Spleen (tissue), 11 donors: ENCODE results near the gene USPL1. TPM values are rescaled to one million over a fixed set of nuclear protein-coding genes. Genes with fewer than 3 reads are reported as not detected.
A peak's percentile ranks its signal among the peaks of the same experiment; 100 is the strongest.

Source experiments
- DNase-seq: peaks from one replicate; pipeline ENCODE4 v3.0.0-alpha.2; 2020
- H3K27ac ChIP-seq, 8 donors: fragments of 200-600 bp; sonication (generic) in 7 of 8; 1 replicate in 4 of 8; 2 replicates in 4 of 8; pipeline versions ENCODE4 v1.5.0 to v1.8.0; 2016 to 2021; ENCODE audit warnings: inconsistent platforms in 4 of 8, mild to moderate bottlenecking in 4 of 8, moderate library complexity in 1 of 8
- H3K27me3 ChIP-seq, 7 donors: fragments of 200-600 bp; sonication (generic) in 6 of 7; replicated peaks in 1 of 7; 1 replicate in 4 of 7; 2 replicates in 3 of 7; pipeline versions ENCODE4 v1.5.0 to v1.8.0; 2016 to 2021; ENCODE audit warnings: inconsistent platforms in 3 of 7, mild to moderate bottlenecking in 1 of 7
- H3K36me3 ChIP-seq, 6 donors: fragments of 200-600 bp; sonication (generic) in 5 of 6; 1 replicate in 4 of 6; 2 replicates in 2 of 6; pipeline versions ENCODE4 v1.5.0 to v1.8.0; 2016 to 2021; ENCODE audit warnings: inconsistent platforms in 2 of 6
- H3K4me1 ChIP-seq, 6 donors: fragments of 200-600 bp; sonication (generic) in 5 of 6; 1 replicate in 3 of 6; 2 replicates in 3 of 6; pipeline versions ENCODE4 v1.5.0 to v1.8.0; 2016 to 2021; ENCODE audit warnings: inconsistent platforms in 3 of 6
- H3K4me3 ChIP-seq, 8 donors: fragments of 200-600 bp; sonication (generic) in 7 of 8; 1 replicate in 4 of 8; 2 replicates in 4 of 8; pipeline versions ENCODE4 v1.5.0 to v1.8.0; 2016 to 2021; ENCODE audit warnings: inconsistent platforms in 4 of 8, mild to moderate bottlenecking in 4 of 8, moderate library complexity in 2 of 8
- H3K9me3 ChIP-seq, 8 donors: fragments of 200-600 bp; sonication (generic) in 7 of 8; 1 replicate in 4 of 8; 2 replicates in 4 of 8; pipeline versions ENCODE4 v1.5.0 to v1.8.0; 2016 to 2021; ENCODE audit warnings: inconsistent platforms in 4 of 8
- CTCF ChIP-seq, 11 experiments: fragments of 200-600 bp in 7 of 11; fragments of 450-650 bp in 4 of 11; sonication (generic) in 4 of 11; IDR thresholded peaks in 8 of 11; conservative IDR thresholded peaks in 3 of 11; 1 replicate in 7 of 11; 2 replicates in 4 of 11; pipeline versions ENCODE4 v1.4.0 to v1.8.0; 2016 to 2021; ENCODE audit warnings: antibody characterized with exemption in 11 of 11, inconsistent platforms in 4 of 11, mild to moderate bottlenecking in 1 of 11
- POLR2A ChIP-seq, 3 donors: fragments of 450-650 bp; IDR thresholded peaks; one replicate each; pipeline ENCODE4 v1.5.1; 2017; ENCODE audit warnings: antibody characterized with exemption in 3 of 3, mild to moderate bottlenecking in 1 of 3
- POLR2AphosphoS5 ChIP-seq, 3 donors: sonication (generic); formaldehyde crosslinking; IDR thresholded peaks; one replicate each; pipeline ENCODE4 v1.5.1; 2017; ENCODE audit warnings: antibody characterized with exemption in 3 of 3
- WGBS, 5 donors: extraction: QIAGEN DNeasy Blood & Tissue Kit in 3 of 5; methylation state at CpG; one replicate each; pipeline versions ENCODE4 v1.1.5 to v1.1.7; 2013 to 2018; 5-methylcytosine and 5-hydroxymethylcytosine counted together
- intact Hi-C: fragments of 100-400 bp; cut with DNase I; formaldehyde crosslinking; loops from one replicate; pipeline ENCODE4 v1.15.0; 2023; ENCODE audit warnings: low total_unique reads
- polyA plus RNA-seq, 3 donors: library from polyadenylated mRNA; stranded (reverse); fragments of 200-250 nt; gene quantifications; one replicate each; pipeline ENCODE4 v1.2.1, GENCODE V29; 2013
- total RNA-seq, 7 donors: library from RNA; depleted of rRNA in 3 of 7; stranded (reverse); fragments of >200 nt in 3 of 7; fragmentation: NEBNext Ultra II Directional in 4 of 7; extraction: Animal tissue kit (Norgen Biotek cat#: 25700) in 4 of 7; gene quantifications; one replicate each; pipeline versions ENCODE4 v1.1.0 to v1.2.1, GENCODE V29; 2016 to 2021
- donor health status: healthy with polysubstance abuse.
- donor health status: DM: no; HTN: no; CAD: no; lungs with moderate emphysema.
- donor health status: DM: no; HTN: no; CAD: no.
- donor health status: Bipolar disorder and iron deficiency.
- donor health status: healthy.
- donor health status: DM: no; HTN: no; CAD: no.
- donor health status: DM: yes; HTN: yes; CAD: no.

The USPL1 gene
- total and polyA plus RNA-seq, 10 donors = 11.7 to 42.2 (median 26.6) TPM

- H3K4me3 ChIP-seq = peak overlapping the region in 7 of 8 donors; percentile 9 to 58 (median 15)
- intact Hi-C loops = loop anchor here (5.0 kb wide), 1 partner anchor 229 kb away; no protein-coding TSS in a partner anchor
- TF ChIP-seq POLR2A (IDR thresholded peaks at IDR 0.05) (no peak), CTCF (IDR thresholded peaks at IDR 0.05 in 8 of 11, conservative IDR thresholded peaks at IDR 0.05 in 3 of 11) (peak in 3 of 11 experiments; percentile 14 to 37 (median 22)), POLR2AphosphoS5 (IDR thresholded peaks at IDR 0.05) (no peak)
- peaks cover 0 to 59% (median 28%) of the 10 kb centered on the region in 6 donors for H3K4me1 ChIP-seq
- H3K36me3 ChIP-seq = no peaks in the 10 kb centered on the region
- DNase-seq = no peak
- 0 to 2% (median 0%) methylated on average over 1 of the region's 1 CpG for WGBS, 5 donors
- no peaks in the 10 kb centered on the region for H3K27me3 ChIP-seq
- peak overlapping the region; percentile 36 to 78 (median 75) for H3K27ac ChIP-seq
- no peaks in the 10 kb centered on the region for H3K9me3 ChIP-seq
Measured at GRCh38 chr13:30572859-30573275, 44.9 kb upstream of the USPL1 start.

GRCh38 chr13:30576528-30576927 lies 41.2 kb upstream of the USPL1 start:
- H3K4me1 ChIP-seq = peaks cover 0 to 37% (median 21%) of the 10 kb centered on the region in 6 donors
- H3K27ac ChIP-seq = no peak overlapping the region
- 34 to 44% (median 39%) methylated on average over 7 of the region's 7 CpGs for WGBS, 5 donors
- no peak overlapping the region for H3K4me3 ChIP-seq
- DNase-seq = no peak
- no peaks in the 10 kb centered on the region for H3K9me3 ChIP-seq
- TF ChIP-seq POLR2A (IDR thresholded peaks at IDR 0.05) (no peak), CTCF (IDR thresholded peaks at IDR 0.05 in 8 of 11, conservative IDR thresholded peaks at IDR 0.05 in 3 of 11) (no peak), POLR2AphosphoS5 (IDR thresholded peaks at IDR 0.05) (no peak)
- no peaks in the 10 kb centered on the region for H3K36me3 ChIP-seq
- intact Hi-C loops = no loop called here
- H3K27me3 ChIP-seq = no peaks in the 10 kb centered on the region

- 42 to 64% (median 61%) methylated on average over 6 of the region's 6 CpGs for WGBS, 5 donors
- H3K36me3 ChIP-seq = no peaks in the 10 kb centered on the region
- peaks cover 0 to 28% (median 15%) of the 10 kb centered on the region in 6 donors for H3K4me1 ChIP-seq
- intact Hi-C loops = no loop called here
- no peak overlapping the region for H3K27ac ChIP-seq
- no peak overlapping the region for H3K4me3 ChIP-seq
- no peaks in the 10 kb centered on the region for H3K9me3 ChIP-seq
- TF ChIP-seq CTCF (IDR thresholded peaks at IDR 0.05 in 8 of 11, conservative IDR thresholded peaks at IDR 0.05 in 3 of 11) (no peak), POLR2AphosphoS5 (IDR thresholded peaks at IDR 0.05) (no peak), POLR2A (IDR thresholded peaks at IDR 0.05) (no peak)
- no peaks in the 10 kb centered on the region for H3K27me3 ChIP-seq
- DNase-seq = no peak
Measured at GRCh38 chr13:30577401-30577852, 40.3 kb upstream of the USPL1 start.

- H3K4me1 ChIP-seq = peaks cover 0 to 22% (median 9%) of the 10 kb centered on the region in 6 donors
- H3K9me3 ChIP-seq = no peaks in the 10 kb centered on the region
- H3K27ac ChIP-seq = no peak overlapping the region
- intact Hi-C loops = loop anchor here (10.0 kb wide), 1 partner anchor 446 kb away; no protein-coding TSS in a partner anchor
- TF ChIP-seq POLR2A (IDR thresholded peaks at IDR 0.05) (no peak), POLR2AphosphoS5 (IDR thresholded peaks at IDR 0.05) (no peak), CTCF (IDR thresholded peaks at IDR 0.05 in 8 of 11, conservative IDR thresholded peaks at IDR 0.05 in 3 of 11) (no peak)
- no peaks in the 10 kb centered on the region for H3K27me3 ChIP-seq
- H3K36me3 ChIP-seq = no peaks in the 10 kb centered on the region
- no peak for DNase-seq
- no peak overlapping the region for H3K4me3 ChIP-seq
- 94 to 99% (median 95%) methylated on average over 3 of the region's 3 CpGs for WGBS, 5 donors
Measured at GRCh38 chr13:30580852-30581502, 36.7 kb upstream of the USPL1 start.
